H9 (cell line): ENCODE measurements around the gene TEX261. TPM values are rescaled to one million over a fixed set of nuclear protein-coding genes. Genes with fewer than 3 reads are reported as not detected.
"Not testable (repeated sequence)": the region's sequence is repeated elsewhere in the genome, so short reads cannot be mapped to it uniquely, and the experiment has no call there.

Experiments used
- DNase-seq: peaks from one replicate; pipeline ENCODE4 v3.0.0-alpha.2; 2017
- H2AFZ ChIP-seq: one replicate; pipeline ENCODE4 v1.6.1; 2013; ENCODE audit warnings: mild to moderate bottlenecking, low read length, control low read depth, moderate library complexity
- H2AK5ac ChIP-seq: 2 replicates; pipeline ENCODE4 v1.6.1; 2013; ENCODE audit warnings: low read length, control low read depth, mixed read lengths; ENCODE audit not compliant: insufficient read length
- H2BK120ac ChIP-seq: one replicate; pipeline ENCODE4 v1.6.1; 2013; ENCODE audit warnings: low read depth, mild to moderate bottlenecking, low read length, control low read depth, inconsistent platforms; ENCODE audit not compliant: poor library complexity, severe bottlenecking
- H2BK12ac ChIP-seq: 2 replicates; pipeline ENCODE4 v1.6.1; 2013; ENCODE audit warnings: low read length, control low read depth, mixed read lengths, low read depth; ENCODE audit not compliant: insufficient read length
- H2BK15ac ChIP-seq: 2 replicates; pipeline ENCODE4 v1.6.1; 2013; ENCODE audit warnings: low read depth, low read length, control low read depth
- H2BK20ac ChIP-seq: one replicate; pipeline ENCODE4 v1.6.1; 2013; ENCODE audit warnings: low read depth, mild to moderate bottlenecking, low read length, control low read depth, inconsistent platforms; ENCODE audit not compliant: poor library complexity, severe bottlenecking
- H2BK5ac ChIP-seq: 2 replicates; pipeline ENCODE4 v1.6.1; 2013; ENCODE audit warnings: low read length, control low read depth, mixed read lengths; ENCODE audit not compliant: insufficient read length
- H3K14ac ChIP-seq: 2 replicates; pipeline ENCODE4 v1.6.1; 2013; ENCODE audit warnings: low read length, control low read depth; ENCODE audit not compliant: insufficient read depth
- H3K18ac ChIP-seq: 2 replicates; pipeline ENCODE4 v1.6.1; 2013; ENCODE audit warnings: low read depth, mild to moderate bottlenecking, mixed read lengths, low read length, control low read depth; ENCODE audit not compliant: insufficient read length
- H3K23ac ChIP-seq: 2 replicates; pipeline ENCODE4 v1.6.1; 2013; ENCODE audit warnings: low read length, control low read depth, mixed read lengths, low read depth; ENCODE audit not compliant: insufficient read length
- H3K23me2 ChIP-seq: 2 replicates; pipeline ENCODE4 v1.6.1; 2013; ENCODE audit warnings: low read depth, mild to moderate bottlenecking, mixed read lengths, low read length, control low read depth; ENCODE audit not compliant: insufficient read length, poor library complexity, severe bottlenecking
- H3K27ac ChIP-seq: 2 replicates; pipeline ENCODE4 v1.5.1; 2013; ENCODE audit warnings: low read length, control low read depth, mixed read lengths, low read depth; ENCODE audit not compliant: insufficient read length
- H3K27me3 ChIP-seq: 2 replicates; pipeline ENCODE4 v1.6.1; 2013; ENCODE audit warnings: low read length, control low read depth, inconsistent platforms; ENCODE audit not compliant: insufficient read depth
- H3K4ac ChIP-seq: 2 replicates; pipeline ENCODE4 v1.6.1; 2013; ENCODE audit warnings: low read depth, mild to moderate bottlenecking, control low read depth, inconsistent platforms, low read length, moderate library complexity
- H3K4me1 ChIP-seq: 2 replicates; pipeline ENCODE4 v1.6.1; 2013; ENCODE audit warnings: low read length, control low read depth, inconsistent platforms; ENCODE audit not compliant: insufficient read depth
- H3K4me2 ChIP-seq: 2 replicates; pipeline ENCODE4 v1.6.1; 2013; ENCODE audit warnings: low read length, control low read depth, mixed read lengths; ENCODE audit not compliant: insufficient read length, insufficient read depth
- H3K56ac ChIP-seq: 2 replicates; pipeline ENCODE4 v1.6.1; 2013; ENCODE audit warnings: low read depth, mild to moderate bottlenecking, mixed read lengths, low read length, control low read depth; ENCODE audit not compliant: insufficient read length
- H3K79me1 ChIP-seq: 2 replicates; pipeline ENCODE4 v1.6.1; 2013; ENCODE audit warnings: low read depth, mild to moderate bottlenecking, moderate library complexity, low read length, control low read depth, inconsistent platforms; ENCODE audit not compliant: insufficient read depth, poor library complexity, severe bottlenecking
- H3K79me2 ChIP-seq: 2 replicates; pipeline ENCODE4 v1.6.1; 2013; ENCODE audit warnings: low read length, control low read depth, inconsistent platforms; ENCODE audit not compliant: insufficient read depth
- H3K9ac ChIP-seq: 2 replicates; pipeline ENCODE4 v1.6.1; 2013; ENCODE audit warnings: low read length, control low read depth, mixed read lengths; ENCODE audit not compliant: insufficient read length; ENCODE audit errors: extremely low read depth
- H3K9me3 ChIP-seq: one replicate; pipeline ENCODE4 v1.6.1; 2013; ENCODE audit warnings: low read depth, low read length, inconsistent platforms; ENCODE audit not compliant: control insufficient read depth
- H3T11ph ChIP-seq: one replicate; pipeline ENCODE4 v1.6.1; 2013; ENCODE audit warnings: mild to moderate bottlenecking, low read length, control low read depth, inconsistent platforms
- H4K20me1 ChIP-seq: one replicate; pipeline ENCODE4 v1.6.1; 2013; ENCODE audit not compliant: control insufficient read depth, insufficient read length, insufficient read depth
- H4K5ac ChIP-seq: 2 replicates; pipeline ENCODE4 v1.6.1; 2013; ENCODE audit warnings: low read depth, mild to moderate bottlenecking, mixed read lengths, low read length, control low read depth; ENCODE audit not compliant: insufficient read length
- H4K8ac ChIP-seq: replicated peaks from 2 replicates; pipeline ENCODE4 v1.6.1; 2013; ENCODE audit warnings: low read length, control low read depth, mixed read lengths, low read depth; ENCODE audit not compliant: insufficient read length
- H4K91ac ChIP-seq: 2 replicates; pipeline ENCODE4 v1.6.1; 2013; ENCODE audit warnings: low read depth, mild to moderate bottlenecking, moderate library complexity, mixed read lengths, low read length, control low read depth; ENCODE audit not compliant: insufficient read length
- H3K27ac Mint-ChIP-seq, 3 experiments: 2 replicates in 2 of 3; 3 replicates in 1 of 3; pipeline ENCODE4 v1.8.0; 2020 to 2021; ENCODE audit warnings: mixed read lengths in 3 of 3, mild to moderate bottlenecking in 1 of 3, moderate library complexity in 1 of 3
- H3K27me3 Mint-ChIP-seq: 2 replicates; pipeline ENCODE4 v1.8.0; 2021; ENCODE audit warnings: low read depth, mild to moderate bottlenecking, moderate library complexity, mixed read lengths
- H3K36me3 Mint-ChIP-seq, 3 experiments: 2 replicates in 2 of 3; 3 replicates in 1 of 3; pipeline ENCODE4 v1.8.0; 2020 to 2021; ENCODE audit warnings: low read depth in 3 of 3, mixed read lengths in 3 of 3; ENCODE audit not compliant: insufficient read depth in 1 of 3
- H3K4me1 Mint-ChIP-seq, 2 experiments: 2 replicates each; pipeline ENCODE4 v1.8.0; 2020; ENCODE audit warnings: mixed read lengths in 2 of 2
- H3K4me3 Mint-ChIP-seq, 2 experiments: 2 replicates in 1 of 2; 3 replicates in 1 of 2; pipeline ENCODE4 v1.8.0; 2020 to 2021; ENCODE audit warnings: mild to moderate bottlenecking in 2 of 2, mixed read lengths in 2 of 2, moderate library complexity in 1 of 2
- H3K9me3 Mint-ChIP-seq, 2 experiments: 2 replicates in 1 of 2; 3 replicates in 1 of 2; pipeline ENCODE4 v1.8.0; 2020; ENCODE audit warnings: mild to moderate bottlenecking in 2 of 2, mixed read lengths in 2 of 2, moderate library complexity in 1 of 2
- CTCF ChIP-seq: fragments of 200-600 bp; sonication (generic); conservative IDR thresholded peaks from 3 replicates; pipeline ENCODE4 v1.8.0; 2021; ENCODE audit warnings: antibody characterized with exemption, mild to moderate bottlenecking
- WGBS: extraction: QIAGEN DNeasy Blood & Tissue Kit; methylation state at CpG from one replicate; pipeline ENCODE4 v1.1.7; 2013; ENCODE audit warnings: missing lambda C conversion rate, low lambda C conversion rate, mixed read lengths; ENCODE audit not compliant: insufficient read length; ENCODE audit errors: extremely low coverage; 5-methylcytosine and 5-hydroxymethylcytosine counted together
- total RNA-seq: library from RNA; stranded (reverse); gene quantifications from 2 replicates; pipeline ENCODE4 v1.2.1, GENCODE V29; 2021

The TEX261 gene
- total RNA-seq, 1 experiment from 2014 or later: 19.2 TPM

- peak overlapping the region; percentile 31 to 41; a peak in 3 of 5 replicates for H3K4me3 Mint-ChIP-seq
- WGBS: no CpG with 5 or more reads among the region's 21 CpGs
Observed at GRCh38 chr2:71000780-71001591, 6.3 kb upstream of the TEX261 start.

GRCh38 chr2:70999931-71000330 lies 5.3 kb upstream of the TEX261 start:
- not testable (repeated sequence) for H3K27me3 ChIP-seq, H2BK5ac ChIP-seq, H3K36me3 Mint-ChIP-seq, H3K18ac ChIP-seq, H4K91ac ChIP-seq, H4K8ac ChIP-seq, H4K20me1 ChIP-seq, H4K5ac ChIP-seq, H3K4me3 Mint-ChIP-seq, DNase-seq, H3K27ac Mint-ChIP-seq, H2AFZ ChIP-seq, H2BK20ac ChIP-seq, H3K23ac ChIP-seq, H3K56ac ChIP-seq, H2BK15ac ChIP-seq, H3K14ac ChIP-seq, H3K4ac ChIP-seq, H3K9me3 ChIP-seq, H3K79me2 ChIP-seq, H3K9me3 Mint-ChIP-seq, H2BK12ac ChIP-seq, H2AK5ac ChIP-seq, H3T11ph ChIP-seq, H2BK120ac ChIP-seq, H3K4me2 ChIP-seq, H3K4me1 ChIP-seq, H3K9ac ChIP-seq, H3K79me1 ChIP-seq, H3K27ac ChIP-seq
- H3K27me3 Mint-ChIP-seq: peaks cover 36% of the 10 kb centered on the region
- peaks cover 12% of the 10 kb centered on the region for H3K23me2 ChIP-seq
- WGBS: no CpG with 5 or more reads among the region's 10 CpGs
- peaks cover 17 to 20% of the 10 kb centered on the region in 2 experiments for H3K4me1 Mint-ChIP-seq

More at GRCh38 chr2:71000780-71001591, 6.3 kb upstream of the TEX261 start:
- no peak overlapping the region for H3K23ac ChIP-seq
- H2BK12ac ChIP-seq: no peak overlapping the region
- no peak overlapping the region for H3K4ac ChIP-seq
- H2BK15ac ChIP-seq: 0 out of 2 replicates have a peak overlapping the region, but pooled peaks have one; percentile 13
- H3K27me3 ChIP-seq: no peaks in the 10 kb centered on the region
- H3K9ac ChIP-seq: no peak overlapping the region
- H2AFZ ChIP-seq: peak overlapping the region; percentile 97
- peak overlapping the region; percentile 32 for H3K4me2 ChIP-seq
- H3K79me2 ChIP-seq: no peaks in the 10 kb centered on the region
- peak; percentile 96 for TF ChIP-seq CTCF
- no peak overlapping the region for H3K56ac ChIP-seq
- no peak overlapping the region for H4K91ac ChIP-seq
- no peaks in the 10 kb centered on the region for H4K20me1 ChIP-seq
- H2BK5ac ChIP-seq: no peak overlapping the region
- no peaks in the 10 kb centered on the region for H3K9me3 ChIP-seq
- peak; percentile 83 for DNase-seq
- H3T11ph ChIP-seq: no peak overlapping the region
- H3K9me3 Mint-ChIP-seq: no peaks in the 10 kb centered on the region
- peaks cover 15 to 20% of the 10 kb centered on the region in 2 experiments for H3K4me1 Mint-ChIP-seq
- no peak overlapping the region for H3K27ac ChIP-seq
- H2BK120ac ChIP-seq: no peak overlapping the region
- no peak overlapping the region for H2BK20ac ChIP-seq
- H3K27me3 Mint-ChIP-seq: peaks cover 41% of the 10 kb centered on the region
- H4K8ac ChIP-seq: no peak overlapping the region
- no peak overlapping the region for H4K5ac ChIP-seq
- H3K23me2 ChIP-seq: peaks cover 7% of the 10 kb centered on the region
- H3K14ac ChIP-seq: no peak overlapping the region
- H3K4me1 ChIP-seq: peaks cover 8% of the 10 kb centered on the region; the same call in 1 of the 2 replicates
- H3K79me1 ChIP-seq: no peaks in the 10 kb centered on the region
- no peak overlapping the region for H3K18ac ChIP-seq
- no peak overlapping the region for H2AK5ac ChIP-seq
- H3K36me3 Mint-ChIP-seq: no peaks in the 10 kb centered on the region
- no peak overlapping the region for H3K27ac Mint-ChIP-seq
